H1 (cell line): ENCODE data around the gene SGMS1. TPM values are rescaled to one million over a fixed set of nuclear protein-coding genes. Genes with fewer than 3 reads are reported as not detected.

ENCODE experiments used
- CTCF ChIA-PET: fragments of 300-600 bp; sonication (Branson Sonifier 250); formaldehyde crosslinking; loops from one replicate; lab custom pipeline; 2021; ENCODE audit not compliant: partially characterized antibody; lab: Charles Lee
- POLR2A ChIA-PET: fragments of 300-600 bp; sonication (Branson Sonifier 250); formaldehyde crosslinking; loops from one replicate; lab custom pipeline; 2021; ENCODE audit warnings: inconsistent platforms; ENCODE audit not compliant: partially characterized antibody; lab: Charles Lee
- DNase-seq, 2 experiments: peaks; one replicate each; pipeline versions ENCODE4 v3.0.0 to v3.0.0-alpha.2; 2010 to 2022; ENCODE audit warnings: low spot score in 2 of 2, low read depth in 1 of 2, mixed read lengths in 1 of 2
- FAIRE-seq: peaks from 2 replicates; lab custom pipeline; 2011; peaks lifted over from hg19 to GRCh38; lab: Jason Lieb, UNC
- H2AFZ ChIP-seq: 2 replicates; pipeline ENCODE4 v1.8.1; 2012; ENCODE audit warnings: low read length, inconsistent platforms
- H2AK5ac ChIP-seq: 2 replicates; pipeline ENCODE4 v1.6.1; 2013; ENCODE audit warnings: low read depth, low read length
- H2BK120ac ChIP-seq: replicated peaks from 2 replicates; pipeline ENCODE3; 2013; ENCODE audit warnings: low read depth, low read length, inconsistent platforms
- H2BK12ac ChIP-seq: 2 replicates; pipeline ENCODE4 v1.6.1; 2013; ENCODE audit warnings: low read depth, low read length
- H2BK15ac ChIP-seq: 2 replicates; pipeline ENCODE4 v1.6.1; 2013; ENCODE audit warnings: low read length
- H2BK20ac ChIP-seq: 2 replicates; pipeline ENCODE4 v1.6.1; 2013; ENCODE audit warnings: low read length
- H2BK5ac ChIP-seq: 2 replicates; pipeline ENCODE4 v1.6.1; 2013; ENCODE audit warnings: low read depth, low read length
- H3K14ac ChIP-seq: 2 replicates; pipeline ENCODE4 v1.6.1; 2013; ENCODE audit warnings: inconsistent platforms; ENCODE audit not compliant: insufficient read length
- H3K18ac ChIP-seq: 2 replicates; pipeline ENCODE4 v1.6.1; 2013; ENCODE audit warnings: low read length; ENCODE audit errors: extremely low read depth
- H3K23ac ChIP-seq: 2 replicates; pipeline ENCODE4 v1.6.1; 2013; ENCODE audit warnings: inconsistent platforms; ENCODE audit not compliant: insufficient read length
- H3K23me2 ChIP-seq: 2 replicates; pipeline ENCODE4 v1.6.1; 2013; ENCODE audit warnings: low read depth, low read length
- H3K27ac ChIP-seq: 2 replicates; pipeline ENCODE4 v1.6.1; 2011; ENCODE audit warnings: low read depth, low read length, inconsistent platforms
- H3K27me3 ChIP-seq, 4 experiments: replicated peaks in 1 of 4; 1 replicate in 1 of 4; 2 replicates in 3 of 4; pipeline versions ENCODE4 v1.6.1 to v1.8.1; 2011 to 2013; ENCODE audit warnings: low read length in 3 of 4, mild to moderate bottlenecking in 3 of 4, inconsistent platforms in 2 of 4, mixed read lengths in 2 of 4, moderate library complexity in 1 of 4; ENCODE audit not compliant: control insufficient read depth in 3 of 4, insufficient read depth in 3 of 4; ENCODE audit errors: extremely low read depth in 1 of 4
- H3K36me3 ChIP-seq, 4 experiments: 2 replicates each; pipeline versions ENCODE4 v1.6.1 to v1.8.1; 2011 to 2013; ENCODE audit warnings: mild to moderate bottlenecking in 4 of 4, low read length in 3 of 4, moderate library complexity in 2 of 4, control low read depth in 1 of 4, inconsistent platforms in 1 of 4; ENCODE audit not compliant: insufficient read depth in 4 of 4, control insufficient read depth in 2 of 4
- H3K4ac ChIP-seq: replicated peaks from 2 replicates; pipeline ENCODE3; 2013; ENCODE audit warnings: low read length, low read depth, mixed read lengths, inconsistent platforms; ENCODE audit not compliant: insufficient read length
- H3K4me1 ChIP-seq, 4 experiments: replicated peaks in 1 of 4; 1 replicate in 1 of 4; 2 replicates in 3 of 4; pipeline versions ENCODE4 v1.6.1 to v1.8.1; 2011 to 2013; ENCODE audit warnings: low read length in 3 of 4, inconsistent platforms in 2 of 4, mixed read lengths in 1 of 4; ENCODE audit not compliant: insufficient read depth in 4 of 4, control insufficient read depth in 3 of 4
- H3K4me2 ChIP-seq, 2 experiments: 2 replicates each; pipeline versions ENCODE4 v1.6.1 to v1.8.1; 2011 to 2013; ENCODE audit warnings: low read depth in 2 of 2, low read length in 2 of 2, control low read depth in 1 of 2, inconsistent platforms in 1 of 2, mild to moderate bottlenecking in 1 of 2; ENCODE audit not compliant: insufficient read depth in 1 of 2
- H3K4me3 ChIP-seq, 4 experiments: fragments of 200-600, 300-600 bp in 1 of 4; sonication (generic), shearing (Covaris generic), sonication (Bioruptor Twin) in 1 of 4; 2 replicates each; pipeline versions ENCODE4 v1.5.1 to v1.8.1; 2011 to 2016; ENCODE audit warnings: low read length in 4 of 4, low read depth in 3 of 4, control low read depth in 2 of 4, inconsistent platforms in 2 of 4, mild to moderate bottlenecking in 2 of 4, mixed read lengths in 1 of 4, moderate library complexity in 1 of 4; ENCODE audit not compliant: insufficient read depth in 2 of 4; ENCODE audit errors: extremely low read depth in 1 of 4
- H3K56ac ChIP-seq: replicated peaks from 2 replicates; pipeline ENCODE3; 2013; ENCODE audit warnings: low read depth, mild to moderate bottlenecking, mixed read lengths, low read length, inconsistent platforms; ENCODE audit not compliant: insufficient read length
- H3K79me1 ChIP-seq: 2 replicates; pipeline ENCODE4 v1.6.1; 2013; ENCODE audit warnings: low read depth, low read length, control low read depth
- H3K79me2 ChIP-seq, 2 experiments: 2 replicates each; pipeline versions ENCODE4 v1.6.1 to v1.8.1; 2012 to 2013; ENCODE audit warnings: low read length in 2 of 2, mild to moderate bottlenecking in 2 of 2, inconsistent platforms in 1 of 2; ENCODE audit not compliant: insufficient read depth in 2 of 2, control insufficient read depth in 1 of 2
- H3K9ac ChIP-seq, 4 experiments: replicated peaks in 1 of 4; 1 replicate in 1 of 4; 2 replicates in 3 of 4; pipeline versions ENCODE4 v1.6.1 to v1.8.1; 2011 to 2013; ENCODE audit warnings: low read depth in 3 of 4, low read length in 3 of 4, control low read depth in 2 of 4, mild to moderate bottlenecking in 2 of 4, moderate library complexity in 2 of 4, inconsistent platforms in 1 of 4; ENCODE audit errors: extremely low read depth in 1 of 4
- H3K9me3 ChIP-seq, 2 experiments: 2 replicates each; pipeline versions ENCODE4 v1.6.1 to v1.8.1; 2012 to 2013; ENCODE audit warnings: mild to moderate bottlenecking in 2 of 2, moderate library complexity in 2 of 2, control low read depth in 1 of 2, inconsistent platforms in 1 of 2, low read depth in 1 of 2, low read length in 1 of 2, mixed read lengths in 1 of 2; ENCODE audit not compliant: insufficient read depth in 2 of 2
- H4K20me1 ChIP-seq, 2 experiments: replicated peaks in 1 of 2; 2 replicates each; pipeline versions ENCODE3 to v1.8.1; 2011 to 2013; ENCODE audit warnings: inconsistent platforms in 2 of 2, low read length in 2 of 2, mild to moderate bottlenecking in 1 of 2; ENCODE audit not compliant: insufficient read depth in 2 of 2, control insufficient read depth in 1 of 2
- H4K5ac ChIP-seq: 2 replicates; pipeline ENCODE4 v1.6.1; 2013; ENCODE audit warnings: low read length, low read depth, mixed read lengths, inconsistent platforms; ENCODE audit not compliant: insufficient read length
- H4K8ac ChIP-seq: 2 replicates; pipeline ENCODE4 v1.8.0; 2013; ENCODE audit warnings: mild to moderate bottlenecking, moderate library complexity, low read length, inconsistent platforms; ENCODE audit not compliant: insufficient read depth; ENCODE audit errors: extremely low read depth
- H4K91ac ChIP-seq: replicated peaks from 2 replicates; pipeline ENCODE3; 2013; ENCODE audit warnings: low read length, mixed read lengths, inconsistent platforms; ENCODE audit not compliant: insufficient read length
- GTF2F1 ChIP-seq: IDR thresholded peaks from 2 replicates; pipeline ENCODE4 v1.6.1; 2012; ENCODE audit warnings: low read depth, low read length, improper control_type of control experiment, borderline replicate concordance
- HDAC2 ChIP-seq, 2 experiments: fragments of 300-600 bp in 1 of 2; sonication (generic) in 1 of 2; IDR thresholded peaks; 2 replicates each; pipeline ENCODE4 v1.6.1; 2011 to 2012; ENCODE audit warnings: low read depth in 2 of 2, low read length in 2 of 2, mild to moderate bottlenecking in 2 of 2, moderate library complexity in 2 of 2, borderline replicate concordance in 1 of 2, inconsistent platforms in 1 of 2
- KDM4A ChIP-seq: IDR thresholded peaks from one replicate; pipeline ENCODE4 v1.7.1; 2012; ENCODE audit warnings: low read depth, mild to moderate bottlenecking, moderate library complexity, low read length, inconsistent platforms; ENCODE audit not compliant: severe bottlenecking
- RXRA ChIP-seq: IDR thresholded peaks from 2 replicates; pipeline ENCODE4 v1.6.1; 2011; ENCODE audit warnings: low read depth, mild to moderate bottlenecking, low read length, moderate library complexity; ENCODE audit not compliant: insufficient read depth
- YY1 ChIP-seq: IDR thresholded peaks from 2 replicates; pipeline ENCODE4 v1.6.1; 2011; ENCODE audit warnings: low read depth, mild to moderate bottlenecking, low read length
- WGBS, 2 experiments: shearing (Covaris generic) in 1 of 2; methylation state at CpG; one replicate each; pipeline versions ENCODE4 v1.1.6 to v1.1.7; 2013 to 2015; ENCODE audit warnings: low lambda C conversion rate in 2 of 2, mixed read lengths in 2 of 2, inconsistent platforms in 1 of 2, low coverage in 1 of 2, missing lambda C conversion rate in 1 of 2; ENCODE audit not compliant: insufficient replicate concordance in 2 of 2, insufficient coverage in 1 of 2, insufficient read length in 1 of 2; ENCODE audit errors: extremely low coverage in 1 of 2, missing lambda C conversion rate in 1 of 2; 5-methylcytosine and 5-hydroxymethylcytosine counted together
- polyA plus RNA-seq, 7 experiments: library from polyadenylated mRNA; depleted of rRNA in 3 of 7; stranded (reverse) in 5 of 7; unstranded in 2 of 7; fragments of >200 nt in 5 of 7; fragments of 200-250 nt in 2 of 7; gene quantifications; 1 replicate in 5 of 7; 2 replicates in 1 of 7; 4 replicates in 1 of 7; pipeline versions ENCODE4 v1.2.1 to v1.2.3, GENCODE V29; 2011 to 2013; ENCODE audit warnings: missing spikeins in 2 of 7, mixed read lengths in 2 of 7
- total RNA-seq: library from RNA; stranded (reverse); fragmentation: NEBNext Ultra II Directional; extraction: Animal tissue kit (Norgen Biotek cat#: 25700); gene quantifications from 2 replicates; pipeline ENCODE4 v1.2.1, GENCODE V29; 2021

SGMS1 gene
- total and polyA plus RNA-seq, 2 of the 8 experiments (the other 6 are each of a cell fraction or from before 2014, with no cell fraction given) = 6.0 to 15.6 TPM

- Histone ChIP-seq H3K36me3 (no peaks in the 10 kb centered on the region; a peak in 1 of 8 replicates), H3K14ac (no peak overlapping the region), H3K56ac (no peak overlapping the region), H3K79me2 (peaks cover 0 to 79% of the 10 kb centered on the region in 2 experiments; a peak in 2 of 4 replicates), H3K23me2 (no peaks in the 10 kb centered on the region), H4K91ac (no peak overlapping the region), H3K27me3 (no peaks in the 10 kb centered on the region), H2BK12ac (no peak overlapping the region), H3K18ac (no peak overlapping the region), H3K27ac (no peak overlapping the region), H3K23ac (no peak overlapping the region), H4K5ac (no peak overlapping the region), H2BK120ac (no peak overlapping the region), H3K9ac (no peak overlapping the region), H3K4ac (no peak overlapping the region), H2BK15ac (no peak overlapping the region), H2BK5ac (no peak overlapping the region), H4K20me1 (peaks cover 0 to 3% of the 10 kb centered on the region in 2 experiments), H3K4me3 (no peak overlapping the region), H3K79me1 (no peaks in the 10 kb centered on the region), H2AFZ (no peak overlapping the region), H2AK5ac (no peak overlapping the region), H3K9me3 (no peaks in the 10 kb centered on the region), H3K4me1 (peaks cover 0 to 5% (median 0%) of the 10 kb centered on the region in 4 experiments; a peak in 4 of 7 replicates), H2BK20ac (no peak overlapping the region), H3K4me2 (no peak overlapping the region), H4K8ac (no peak overlapping the region)
- WGBS, 2 experiments = 86% methylated on average over 1 of the region's 1 CpG; no CpG with 5 or more reads in 1 of the 2 experiments
- DNase-seq = no peak
- CTCF ChIA-PET = interaction anchor here (1.0 to 4.0 kb wide), 6 partner anchors 10 to 32 kb away, joined by 3 to 15 read pairs (median 4); no protein-coding TSS in a partner anchor
- TF ChIP-seq RXRA (no peak), YY1 (no peak), GTF2F1 (no peak), HDAC2 (IDR thresholded peaks at IDR 0.05; ENCODE audit: borderline replicate concordance in 1 of 2, low read depth in 2 of 2, low read length in 2 of 2) (no peak), KDM4A (no peak)
- FAIRE-seq = no peak
- POLR2A ChIA-PET = no interaction called here
These were observed 21.8 kb downstream of the SGMS1 start for GRCh38 chr10:50601974-50602373.
